ENCODE results near the gene SLC25A26.

Gene SLC25A26

GRCh38 chr3:66392512-66392911, 171.7 kb downstream of the SLC25A26 start:
- CTCF ChIA-PET, result interaction anchor here (1.6 to 10.7 kb wide), 5 partner anchors 10 to 430 kb away, joined by 4 to 143 read pairs (median 12); no protein-coding TSS in a partner anchor
- POLR2A ChIA-PET, result no interaction called here

GRCh38 chr3:66392966-66393332, 172.1 kb downstream of the SLC25A26 start:
- POLR2A ChIA-PET, result no interaction called here
- CTCF ChIA-PET, result interaction anchor here (1.4 to 10.7 kb wide), 7 partner anchors 11 to 429 kb away, joined by 4 to 143 read pairs (median 8); no protein-coding TSS in a partner anchor

More at GRCh38 chr3:66392512-66392911, 171.7 kb downstream of the SLC25A26 start:
- DNase-seq (ENCODE audit: low read depth, low spot score), result no peak
- TF ChIP-seq CTCF (IDR thresholded peaks at IDR 0.05; ENCODE audit: insufficient read depth, low read length, missing control alignments), result no peak
- no peak overlapping the region for H3K4me3 ChIP-seq (ENCODE audit: low read depth, low read length)

GRCh38 chr3:66393333-66394005, 172.7 kb downstream of the SLC25A26 start:
- DNase-seq (ENCODE audit: low read depth, low spot score), result no peak
- CTCF ChIA-PET, result interaction anchor here (1.4 to 10.7 kb wide), 6 partner anchors 13 to 429 kb away, joined by 4 to 143 read pairs (median 10); no protein-coding TSS in a partner anchor
- POLR2A ChIA-PET, result no interaction called here
- no peak for TF ChIP-seq CTCF (IDR thresholded peaks at IDR 0.05; ENCODE audit: insufficient read depth, low read length, missing control alignments)
- H3K4me3 ChIP-seq (ENCODE audit: low read depth, low read length), result no peak overlapping the region; the same call in 1 of the 2 replicates

More at GRCh38 chr3:66392966-66393332, 172.1 kb downstream of the SLC25A26 start:
- H3K4me3 ChIP-seq (ENCODE audit: low read depth, low read length), result no peak overlapping the region
- TF ChIP-seq CTCF (IDR thresholded peaks at IDR 0.05; ENCODE audit: insufficient read depth, low read length, missing control alignments), result no peak
- no peak for DNase-seq (ENCODE audit: low read depth, low spot score)

- ChIA-PET CTCF (interaction anchor here (0.9 to 10.7 kb wide), 10 partner anchors 12 to 435 kb away, joined by 3 to 143 read pairs (median 5); no protein-coding TSS in a partner anchor), POLR2A (interaction anchor here (0.6 to 0.9 kb wide), 2 partner anchors 11 to 31 kb away, joined by 3 read pairs; no protein-coding TSS in a partner anchor)
- H3K4me3 ChIP-seq (ENCODE audit: low read depth, low read length), result no peak overlapping the region
- no peak for DNase-seq (ENCODE audit: low read depth, low spot score)
- no peak for TF ChIP-seq CTCF (IDR thresholded peaks at IDR 0.05; ENCODE audit: insufficient read depth, low read length, missing control alignments)
Observed at GRCh38 chr3:66394019-66394752, 173.4 kb downstream of the SLC25A26 start.

GRCh38 chr3:66394753-66395249, 174.0 kb downstream of the SLC25A26 start:
- DNase-seq (ENCODE audit: low read depth, low spot score), result peak; percentile 41
- CTCF ChIA-PET, result interaction anchor here (0.9 to 10.7 kb wide), 9 partner anchors 10 to 434 kb away, joined by 3 to 143 read pairs (median 5); no protein-coding TSS in a partner anchor
- no peak for TF ChIP-seq CTCF (IDR thresholded peaks at IDR 0.05; ENCODE audit: insufficient read depth, low read length, missing control alignments)
- no peak overlapping the region for H3K4me3 ChIP-seq (ENCODE audit: low read depth, low read length)
- POLR2A ChIA-PET, result interaction anchor here (0.6 to 0.9 kb wide), 2 partner anchors 10 to 32 kb away, joined by 3 read pairs; no protein-coding TSS in a partner anchor
